ENCODE data around the gene RNF41.
"Not testable (repeated sequence)": the region's sequence is repeated elsewhere in the genome, so short reads cannot be mapped to it uniquely, and the experiment has no call there.

The RNF41 gene

GRCh38 chr12:56262955-56263354 is 41.2 kb upstream of the RNF41 start:
- not testable (repeated sequence) for H3K9ac ChIP-seq (ENCODE audit: low read length); H2BK15ac ChIP-seq (replicated peaks; ENCODE audit: low read depth); DNase-seq; H3K4me1 ChIP-seq (ENCODE audit: control insufficient read depth, low read depth, low read length); H3K4me2 ChIP-seq (ENCODE audit: low read length); H3K56ac ChIP-seq (ENCODE audit: low read length); H3K4me3 ChIP-seq (ENCODE audit: low read length); H2AK5ac ChIP-seq (ENCODE audit: low read length); H3K18ac ChIP-seq (ENCODE audit: low read length); H4K5ac ChIP-seq (ENCODE audit: low read length); H3K27ac ChIP-seq (ENCODE audit: low read depth, low read length); H3K27me3 ChIP-seq (ENCODE audit: insufficient read depth, low read length, poor library complexity); H3K23ac ChIP-seq (ENCODE audit: low read length); H2BK120ac ChIP-seq (ENCODE audit: low read depth, low read length); H3K4ac ChIP-seq (ENCODE audit: low read depth, low read length); H3K36me3 ChIP-seq (ENCODE audit: control insufficient read depth, insufficient read depth, low read length); H4K8ac ChIP-seq (ENCODE audit: low read depth, low read length); H3K79me1 ChIP-seq (ENCODE audit: low read length); H3K79me2 ChIP-seq (ENCODE audit: control insufficient read depth, insufficient read depth, low read length); H2BK5ac ChIP-seq (ENCODE audit: low read length)
- no CpG with 5 or more reads among the region's 7 CpGs for WGBS (ENCODE audit: extremely low coverage, insufficient coverage, low lambda C conversion rate)

GRCh38 chr12:56261503-56262232 is 39.9 kb upstream of the RNF41 start:
- H2BK5ac ChIP-seq (ENCODE audit: low read length): no peak overlapping the region
- H3K4ac ChIP-seq (ENCODE audit: low read depth, low read length): no peak overlapping the region
- no peak overlapping the region for H3K18ac ChIP-seq (ENCODE audit: low read length)
- no peaks in the 10 kb centered on the region for H3K36me3 ChIP-seq (ENCODE audit: control insufficient read depth, insufficient read depth, low read length)
- H2AK5ac ChIP-seq (ENCODE audit: low read length): no peak overlapping the region
- DNase-seq: peak; percentile 62
- no peak overlapping the region for H3K4me2 ChIP-seq (ENCODE audit: low read length)
- H3K27me3 ChIP-seq (ENCODE audit: insufficient read depth, low read length, poor library complexity): no peaks in the 10 kb centered on the region
- H2BK120ac ChIP-seq (ENCODE audit: low read depth, low read length): no peak overlapping the region
- no peak overlapping the region for H4K8ac ChIP-seq (ENCODE audit: low read depth, low read length)
- WGBS (ENCODE audit: extremely low coverage, insufficient coverage, low lambda C conversion rate): 100% methylated on average over 1 of the region's 5 CpGs
- H3K27ac ChIP-seq (ENCODE audit: low read depth, low read length): no peak overlapping the region
- H3K23ac ChIP-seq (ENCODE audit: low read length): no peak overlapping the region
- peaks cover 4% of the 10 kb centered on the region for H3K4me1 ChIP-seq (ENCODE audit: control insufficient read depth, low read depth, low read length)
- H3K4me3 ChIP-seq (ENCODE audit: low read length): no peak overlapping the region
- no peaks in the 10 kb centered on the region for H3K79me2 ChIP-seq (ENCODE audit: control insufficient read depth, insufficient read depth, low read length)
- peaks cover 5% of the 10 kb centered on the region for H3K79me1 ChIP-seq (ENCODE audit: low read length)
- no peak overlapping the region for H4K5ac ChIP-seq (ENCODE audit: low read length)
- H3K9ac ChIP-seq (ENCODE audit: low read length): no peak overlapping the region
- no peak overlapping the region for H3K56ac ChIP-seq (ENCODE audit: low read length)
- H2BK15ac ChIP-seq (replicated peaks; ENCODE audit: low read depth): no peak overlapping the region

- no peak overlapping the region for H2BK15ac ChIP-seq (replicated peaks; ENCODE audit: low read depth)
- peaks cover 3% of the 10 kb centered on the region for H3K79me2 ChIP-seq (ENCODE audit: control insufficient read depth, insufficient read depth, low read length)
- H3K79me1 ChIP-seq (ENCODE audit: low read length): peaks cover 8% of the 10 kb centered on the region
- peaks cover under 1% of the 10 kb centered on the region for H3K36me3 ChIP-seq (ENCODE audit: control insufficient read depth, insufficient read depth, low read length)
- no peak overlapping the region for H3K9ac ChIP-seq (ENCODE audit: low read length)
- no peak overlapping the region for H3K4ac ChIP-seq (ENCODE audit: low read depth, low read length)
- H4K8ac ChIP-seq (ENCODE audit: low read depth, low read length): no peak overlapping the region
- H2BK120ac ChIP-seq (ENCODE audit: low read depth, low read length): no peak overlapping the region
- H3K56ac ChIP-seq (ENCODE audit: low read length): no peak overlapping the region
- H2BK5ac ChIP-seq (ENCODE audit: low read length): no peak overlapping the region
- H2AK5ac ChIP-seq (ENCODE audit: low read length): no peak overlapping the region
- peaks cover 8% of the 10 kb centered on the region for H3K4me1 ChIP-seq (ENCODE audit: control insufficient read depth, low read depth, low read length)
- no peak overlapping the region for H4K5ac ChIP-seq (ENCODE audit: low read length)
- no peaks in the 10 kb centered on the region for H3K27me3 ChIP-seq (ENCODE audit: insufficient read depth, low read length, poor library complexity)
- no peak overlapping the region for H3K27ac ChIP-seq (ENCODE audit: low read depth, low read length)
- H3K18ac ChIP-seq (ENCODE audit: low read length): no peak overlapping the region
- no CpG with 5 or more reads among the region's 3 CpGs for WGBS (ENCODE audit: extremely low coverage, insufficient coverage, low lambda C conversion rate)
- H3K4me2 ChIP-seq (ENCODE audit: low read length): no peak overlapping the region
- H3K23ac ChIP-seq (ENCODE audit: low read length): no peak overlapping the region
- no peak overlapping the region for H3K4me3 ChIP-seq (ENCODE audit: low read length)
- DNase-seq: no peak
Measured at GRCh38 chr12:56260921-56261320, 39.2 kb upstream of the RNF41 start.

GRCh38 chr12:56260380-56260779 is 38.7 kb upstream of the RNF41 start:
- Histone ChIP-seq H2AK5ac (ENCODE audit: low read length) (no peak overlapping the region), H3K79me1 (ENCODE audit: low read length) (peaks cover 12% of the 10 kb centered on the region), H3K79me2 (ENCODE audit: control insufficient read depth, insufficient read depth, low read length) (peaks cover 6% of the 10 kb centered on the region), H3K4me1 (ENCODE audit: control insufficient read depth, low read depth, low read length) (peaks cover 8% of the 10 kb centered on the region), H3K36me3 (ENCODE audit: control insufficient read depth, insufficient read depth, low read length) (peaks cover 3% of the 10 kb centered on the region), H2BK15ac (replicated peaks; ENCODE audit: low read depth) (no peak overlapping the region), H3K4me3 (ENCODE audit: low read length) (no peak overlapping the region), H3K9ac (ENCODE audit: low read length) (no peak overlapping the region), H2BK120ac (ENCODE audit: low read depth, low read length) (no peak overlapping the region), H4K8ac (ENCODE audit: low read depth, low read length) (no peak overlapping the region), H4K5ac (ENCODE audit: low read length) (no peak overlapping the region), H3K4ac (ENCODE audit: low read depth, low read length) (no peak overlapping the region), H3K23ac (ENCODE audit: low read length) (no peak overlapping the region), H3K27ac (ENCODE audit: low read depth, low read length) (no peak overlapping the region), H3K18ac (ENCODE audit: low read length) (no peak overlapping the region), H3K4me2 (ENCODE audit: low read length) (no peak overlapping the region), H3K56ac (ENCODE audit: low read length) (no peak overlapping the region), H3K27me3 (ENCODE audit: insufficient read depth, low read length, poor library complexity) (no peaks in the 10 kb centered on the region), H2BK5ac (ENCODE audit: low read length) (no peak overlapping the region)
- no peak for DNase-seq
- no CpG with 5 or more reads among the region's 8 CpGs for WGBS (ENCODE audit: extremely low coverage, insufficient coverage, low lambda C conversion rate)

GRCh38 chr12:56258820-56259183 is 37.1 kb upstream of the RNF41 start:
- peaks cover 6% of the 10 kb centered on the region for H3K79me2 ChIP-seq (ENCODE audit: control insufficient read depth, insufficient read depth, low read length)
- H3K9ac ChIP-seq (ENCODE audit: low read length): peak overlapping the region; percentile 70
- H2BK120ac ChIP-seq (ENCODE audit: low read depth, low read length): no peak overlapping the region
- no peaks in the 10 kb centered on the region for H3K27me3 ChIP-seq (ENCODE audit: insufficient read depth, low read length, poor library complexity)
- peak overlapping the region; percentile 22 for H3K4me3 ChIP-seq (ENCODE audit: low read length)
- no peak overlapping the region for H3K27ac ChIP-seq (ENCODE audit: low read depth, low read length)
- H3K56ac ChIP-seq (ENCODE audit: low read length): peak overlapping the region; percentile 83
- peak overlapping the region; percentile 47 for H3K4me2 ChIP-seq (ENCODE audit: low read length)
- no peak overlapping the region for H3K23ac ChIP-seq (ENCODE audit: low read length)
- H3K18ac ChIP-seq (ENCODE audit: low read length): peak overlapping the region; percentile 90
- no peak overlapping the region for H2BK15ac ChIP-seq (replicated peaks; ENCODE audit: low read depth)
- H2BK5ac ChIP-seq (ENCODE audit: low read length): no peak overlapping the region
- H2AK5ac ChIP-seq (ENCODE audit: low read length): no peak overlapping the region
- H3K4ac ChIP-seq (ENCODE audit: low read depth, low read length): no peak overlapping the region
- no peak overlapping the region for H4K8ac ChIP-seq (ENCODE audit: low read depth, low read length)
- H3K79me1 ChIP-seq (ENCODE audit: low read length): peaks cover 12% of the 10 kb centered on the region
- peaks cover 5% of the 10 kb centered on the region for H3K36me3 ChIP-seq (ENCODE audit: control insufficient read depth, insufficient read depth, low read length)
- no CpG with 5 or more reads among the region's 9 CpGs for WGBS (ENCODE audit: extremely low coverage, insufficient coverage, low lambda C conversion rate)
- no peak for DNase-seq
- peaks cover 8% of the 10 kb centered on the region for H3K4me1 ChIP-seq (ENCODE audit: control insufficient read depth, low read depth, low read length)
- peak overlapping the region; percentile 68 for H4K5ac ChIP-seq (ENCODE audit: low read length)

Measured in mesendoderm (in vitro differentiated cells).